ENCODE data around the gene RYR2.
"Not testable (repeated sequence)": the region's sequence is repeated elsewhere in the genome, so short reads cannot be mapped to it uniquely, and the experiment has no call there.

Gene RYR2

DNA sequence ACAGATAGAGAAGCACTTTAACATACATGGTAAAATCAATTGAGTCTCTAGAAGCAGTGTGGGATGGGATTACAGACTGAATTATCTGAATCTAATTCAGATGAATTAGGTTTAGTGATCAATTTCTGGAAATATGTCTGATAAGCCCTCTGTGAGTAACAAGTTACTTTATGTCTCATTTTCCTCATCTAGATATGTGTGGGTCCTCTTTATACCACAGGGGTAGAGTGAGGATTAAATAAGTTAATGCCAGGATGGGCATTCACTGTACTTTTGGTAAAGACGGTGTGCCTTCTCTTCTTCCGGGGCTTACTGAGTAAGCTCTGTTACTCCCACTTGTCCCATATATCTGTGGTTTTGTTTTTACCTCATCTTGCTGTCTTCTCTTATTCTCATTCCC is 225.8 kb downstream of the RYR2 start:
- no peaks in the 10 kb centered on the region for H3K9me3 ChIP-seq (ENCODE audit: control insufficient read depth, low read length)
- H3K27me3 ChIP-seq (ENCODE audit: control insufficient read depth, insufficient read depth, low read length): no peaks in the 10 kb centered on the region
- no peaks in the 10 kb centered on the region for H3K4me1 ChIP-seq

DNA sequence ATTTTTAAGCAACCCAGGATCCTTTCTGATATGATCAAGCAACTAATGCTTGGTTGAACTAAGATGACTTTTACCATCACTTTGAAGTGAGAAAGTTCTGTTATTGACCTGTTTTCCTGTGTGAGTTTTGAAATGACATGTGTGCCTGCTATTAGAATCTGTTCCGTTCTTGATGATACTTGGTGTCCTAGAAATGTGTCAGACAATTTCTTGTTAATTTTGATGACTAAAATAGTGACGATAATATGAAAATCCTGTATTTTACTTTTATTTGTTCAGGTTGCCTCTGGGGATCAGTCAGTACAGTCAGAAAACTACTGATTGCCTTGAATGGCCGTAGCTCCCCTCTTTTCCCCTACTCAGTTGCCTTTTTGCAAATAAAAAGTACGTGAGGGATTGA is 228.0 kb downstream of the RYR2 start:
- no peaks in the 10 kb centered on the region for H3K4me1 ChIP-seq
- no peak overlapping the region for H3K4me2 ChIP-seq (ENCODE audit: low read length)
- no peak overlapping the region for H2AFZ ChIP-seq
- no peak overlapping the region for H3K9ac ChIP-seq
- no peaks in the 10 kb centered on the region for H3K9me3 ChIP-seq (ENCODE audit: control insufficient read depth, low read length)
- no peaks in the 10 kb centered on the region for H3K27me3 ChIP-seq (ENCODE audit: control insufficient read depth, insufficient read depth, low read length)
- no peak overlapping the region for H3K27ac ChIP-seq
- TF ChIP-seq, protein P1, sequence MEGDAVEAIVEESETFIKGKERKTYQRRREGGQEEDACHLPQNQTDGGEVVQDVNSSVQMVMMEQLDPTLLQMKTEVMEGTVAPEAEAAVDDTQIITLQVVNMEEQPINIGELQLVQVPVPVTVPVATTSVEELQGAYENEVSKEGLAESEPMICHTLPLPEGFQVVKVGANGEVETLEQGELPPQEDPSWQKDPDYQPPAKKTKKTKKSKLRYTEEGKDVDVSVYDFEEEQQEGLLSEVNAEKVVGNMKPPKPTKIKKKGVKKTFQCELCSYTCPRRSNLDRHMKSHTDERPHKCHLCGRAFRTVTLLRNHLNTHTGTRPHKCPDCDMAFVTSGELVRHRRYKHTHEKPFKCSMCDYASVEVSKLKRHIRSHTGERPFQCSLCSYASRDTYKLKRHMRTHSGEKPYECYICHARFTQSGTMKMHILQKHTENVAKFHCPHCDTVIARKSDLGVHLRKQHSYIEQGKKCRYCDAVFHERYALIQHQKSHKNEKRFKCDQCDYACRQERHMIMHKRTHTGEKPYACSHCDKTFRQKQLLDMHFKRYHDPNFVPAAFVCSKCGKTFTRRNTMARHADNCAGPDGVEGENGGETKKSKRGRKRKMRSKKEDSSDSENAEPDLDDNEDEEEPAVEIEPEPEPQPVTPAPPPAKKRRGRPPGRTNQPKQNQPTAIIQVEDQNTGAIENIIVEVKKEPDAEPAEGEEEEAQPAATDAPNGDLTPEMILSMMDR (IDR thresholded peaks at IDR 0.05): no peak
- H3K79me2 ChIP-seq: no peaks in the 10 kb centered on the region
- H3K36me3 ChIP-seq (ENCODE audit: control insufficient read depth, insufficient read depth, low read length): no peaks in the 10 kb centered on the region
- H3K4me3 ChIP-seq (ENCODE audit: low read depth, low read length): no peak overlapping the region

More for the DNA sequence above, 225.8 kb downstream of the RYR2 start:
- no peak overlapping the region for H3K4me3 ChIP-seq (ENCODE audit: low read depth, low read length)
- H3K4me2 ChIP-seq (ENCODE audit: low read length): no peak overlapping the region
- no peak overlapping the region for H3K9ac ChIP-seq
- no peak overlapping the region for H2AFZ ChIP-seq
- H3K27ac ChIP-seq: no peak overlapping the region
- no peaks in the 10 kb centered on the region for H3K79me2 ChIP-seq
- TF ChIP-seq, protein P1 (IDR thresholded peaks at IDR 0.05): no peak
- H3K36me3 ChIP-seq (ENCODE audit: control insufficient read depth, insufficient read depth, low read length): no peaks in the 10 kb centered on the region

DNA sequence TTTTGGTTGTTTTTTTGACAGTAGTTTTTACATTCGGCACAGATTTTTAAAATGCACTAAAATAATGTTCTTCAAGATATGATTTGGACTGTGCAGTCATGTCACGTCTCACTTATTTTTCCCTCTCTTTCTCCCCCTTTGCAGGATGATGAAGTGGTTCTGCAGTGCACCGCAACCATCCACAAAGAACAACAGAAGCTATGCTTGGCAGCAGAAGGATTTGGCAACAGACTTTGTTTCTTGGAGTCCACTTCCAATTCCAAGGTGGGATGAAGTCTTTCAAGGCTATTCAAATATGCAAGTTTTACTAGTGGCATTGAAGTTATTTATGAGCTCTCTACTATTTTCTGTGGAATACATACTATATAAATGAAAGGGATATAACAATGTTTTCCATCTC is 228.4 kb downstream of the RYR2 start:
- Histone ChIP-seq H3K27me3 (ENCODE audit: control insufficient read depth, insufficient read depth, low read length) (no peaks in the 10 kb centered on the region), H3K4me1 (no peaks in the 10 kb centered on the region), H3K27ac (no peak overlapping the region), H3K36me3 (ENCODE audit: control insufficient read depth, insufficient read depth, low read length) (no peaks in the 10 kb centered on the region), H3K9me3 (ENCODE audit: control insufficient read depth, low read length) (no peaks in the 10 kb centered on the region), H3K9ac (no peak overlapping the region), H2AFZ (no peak overlapping the region), H3K79me2 (no peaks in the 10 kb centered on the region), H3K4me2 (ENCODE audit: low read length) (no peak overlapping the region), H3K4me3 (ENCODE audit: low read depth, low read length) (no peak overlapping the region)
- TF ChIP-seq, protein P1 (IDR thresholded peaks at IDR 0.05): no peak

DNA sequence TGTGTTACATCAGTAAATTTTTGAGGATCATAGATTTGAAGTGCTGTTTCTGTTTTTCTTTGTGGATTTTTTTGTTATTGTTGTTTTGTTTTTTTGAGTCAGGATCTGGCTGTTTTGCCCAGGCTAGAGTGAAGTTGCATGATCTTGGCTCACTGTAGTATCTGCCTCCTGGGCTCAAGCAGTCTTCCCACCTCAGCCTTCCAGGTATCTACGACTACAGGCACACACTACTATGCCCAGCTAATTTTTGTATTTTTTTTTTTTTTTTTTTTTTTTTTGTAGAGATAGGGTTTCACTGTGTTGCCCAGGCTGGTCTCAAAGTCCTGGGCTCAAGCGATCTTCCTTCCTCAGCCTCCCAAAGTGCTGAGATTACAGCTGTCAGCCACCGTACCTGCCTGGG is 236.0 kb downstream of the RYR2 start:
- H3K36me3 ChIP-seq (ENCODE audit: control insufficient read depth, insufficient read depth, low read length); H3K9ac ChIP-seq; H3K27ac ChIP-seq: not testable (repeated sequence)

DNA sequence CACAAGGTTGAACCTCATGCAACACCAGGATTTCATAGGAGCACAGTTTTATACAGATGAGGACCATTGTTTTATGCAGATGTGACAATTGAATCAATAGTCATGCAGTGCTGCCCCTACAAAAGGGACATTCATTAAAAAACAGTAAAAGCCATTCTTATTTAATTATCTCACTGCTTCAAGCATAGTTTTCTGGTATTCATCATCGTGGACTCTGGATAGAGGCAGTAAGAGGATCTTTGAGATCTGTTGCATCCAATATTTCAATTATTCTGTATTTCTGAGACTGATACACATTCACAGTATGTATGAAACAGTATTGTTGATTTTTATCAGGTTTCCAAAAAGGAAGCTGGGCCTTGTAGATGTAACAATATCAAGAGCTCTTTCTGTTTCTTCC is 237.6 kb downstream of the RYR2 start:
- TF ChIP-seq, protein P1 (IDR thresholded peaks at IDR 0.05): no peak
- Histone ChIP-seq H3K4me3 (ENCODE audit: low read depth, low read length) (no peak overlapping the region), H3K27ac (no peak overlapping the region)

More for the DNA sequence above, 236.0 kb downstream of the RYR2 start:
- not testable (repeated sequence) for H3K79me2 ChIP-seq; H3K4me2 ChIP-seq (ENCODE audit: low read length); H3K4me1 ChIP-seq; H2AFZ ChIP-seq; H3K4me3 ChIP-seq (ENCODE audit: low read depth, low read length); H3K27me3 ChIP-seq (ENCODE audit: control insufficient read depth, insufficient read depth, low read length); H3K9me3 ChIP-seq (ENCODE audit: control insufficient read depth, low read length)

More for the DNA sequence above, 237.6 kb downstream of the RYR2 start:
- H3K4me1 ChIP-seq: no peaks in the 10 kb centered on the region
- no peaks in the 10 kb centered on the region for H3K79me2 ChIP-seq
- H2AFZ ChIP-seq: no peak overlapping the region
- H3K4me2 ChIP-seq (ENCODE audit: low read length): no peak overlapping the region
- no peaks in the 10 kb centered on the region for H3K27me3 ChIP-seq (ENCODE audit: control insufficient read depth, insufficient read depth, low read length)
- no peak overlapping the region for H3K9ac ChIP-seq
- no peaks in the 10 kb centered on the region for H3K9me3 ChIP-seq (ENCODE audit: control insufficient read depth, low read length)
- H3K36me3 ChIP-seq (ENCODE audit: control insufficient read depth, insufficient read depth, low read length): no peaks in the 10 kb centered on the region
